IMR-90 (cell line): ENCODE results near the gene SNAPC1.

Experiments
- CEBPB ChIP-seq: IDR thresholded peaks from 2 replicates; pipeline ENCODE4 v1.6.1; 2012; ENCODE audit warnings: low read depth, low read length, improper control_type of control experiment
- CHD1 ChIP-seq: IDR thresholded peaks from 2 replicates; pipeline ENCODE4 v1.6.1; 2012; ENCODE audit warnings: low read depth, low read length, improper control_type of control experiment
- MAZ ChIP-seq: IDR thresholded peaks from 2 replicates; pipeline ENCODE4 v1.6.1; 2012; ENCODE audit warnings: low read depth, mild to moderate bottlenecking, low read length, improper control_type of control experiment, moderate library complexity, borderline replicate concordance
- POLR2A ChIP-seq: IDR thresholded peaks from 2 replicates; pipeline ENCODE4 v1.6.1; 2012; ENCODE audit warnings: mild to moderate bottlenecking, low read depth, low read length
- RFX5 ChIP-seq: IDR thresholded peaks from 2 replicates; pipeline ENCODE4 v1.8.0; 2012; ENCODE audit warnings: low read depth, mild to moderate bottlenecking, low read length, moderate library complexity
- TF ChIP-seq, protein P1 (sequence below): conservative IDR thresholded peaks from 2 replicates; pipeline ENCODE4 v1.5.1; 2012; ENCODE audit warnings: mild to moderate bottlenecking, low read depth, low read length, improper control_type of control experiment
- TF ChIP-seq, protein P2 (sequence below): fragments of 150-350 bp; IDR thresholded peaks from 2 replicates; pipeline ENCODE4 v1.6.1; 2017; ENCODE audit warnings: mild to moderate bottlenecking, antibody characterized with exemption, low read length, low read depth

DNA sequence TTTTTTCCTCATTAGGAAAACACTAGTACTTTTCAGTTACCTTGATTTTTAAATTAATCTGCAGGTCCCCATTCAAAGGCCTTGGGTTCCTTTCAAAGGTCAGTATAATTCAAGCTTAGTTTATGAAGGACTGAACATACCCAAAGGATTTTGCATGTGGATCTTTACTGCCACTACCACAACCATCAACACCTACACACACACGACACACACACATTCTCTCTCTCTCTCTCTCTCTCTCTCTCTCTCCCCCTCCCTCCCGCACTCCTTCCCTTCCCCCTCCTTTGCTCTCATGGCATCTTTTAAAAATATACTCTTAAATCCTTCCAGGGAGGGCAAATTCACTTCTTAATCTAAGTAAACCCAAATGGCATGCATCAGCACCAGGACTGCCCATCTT, 38.1 kb upstream of the SNAPC1 start:
- TF ChIP-seq, protein P1, sequence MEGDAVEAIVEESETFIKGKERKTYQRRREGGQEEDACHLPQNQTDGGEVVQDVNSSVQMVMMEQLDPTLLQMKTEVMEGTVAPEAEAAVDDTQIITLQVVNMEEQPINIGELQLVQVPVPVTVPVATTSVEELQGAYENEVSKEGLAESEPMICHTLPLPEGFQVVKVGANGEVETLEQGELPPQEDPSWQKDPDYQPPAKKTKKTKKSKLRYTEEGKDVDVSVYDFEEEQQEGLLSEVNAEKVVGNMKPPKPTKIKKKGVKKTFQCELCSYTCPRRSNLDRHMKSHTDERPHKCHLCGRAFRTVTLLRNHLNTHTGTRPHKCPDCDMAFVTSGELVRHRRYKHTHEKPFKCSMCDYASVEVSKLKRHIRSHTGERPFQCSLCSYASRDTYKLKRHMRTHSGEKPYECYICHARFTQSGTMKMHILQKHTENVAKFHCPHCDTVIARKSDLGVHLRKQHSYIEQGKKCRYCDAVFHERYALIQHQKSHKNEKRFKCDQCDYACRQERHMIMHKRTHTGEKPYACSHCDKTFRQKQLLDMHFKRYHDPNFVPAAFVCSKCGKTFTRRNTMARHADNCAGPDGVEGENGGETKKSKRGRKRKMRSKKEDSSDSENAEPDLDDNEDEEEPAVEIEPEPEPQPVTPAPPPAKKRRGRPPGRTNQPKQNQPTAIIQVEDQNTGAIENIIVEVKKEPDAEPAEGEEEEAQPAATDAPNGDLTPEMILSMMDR = no peak
- no peak for TF ChIP-seq POLR2A
- no peak for TF ChIP-seq RFX5
- TF ChIP-seq CHD1 = no peak
- TF ChIP-seq, protein P2, sequence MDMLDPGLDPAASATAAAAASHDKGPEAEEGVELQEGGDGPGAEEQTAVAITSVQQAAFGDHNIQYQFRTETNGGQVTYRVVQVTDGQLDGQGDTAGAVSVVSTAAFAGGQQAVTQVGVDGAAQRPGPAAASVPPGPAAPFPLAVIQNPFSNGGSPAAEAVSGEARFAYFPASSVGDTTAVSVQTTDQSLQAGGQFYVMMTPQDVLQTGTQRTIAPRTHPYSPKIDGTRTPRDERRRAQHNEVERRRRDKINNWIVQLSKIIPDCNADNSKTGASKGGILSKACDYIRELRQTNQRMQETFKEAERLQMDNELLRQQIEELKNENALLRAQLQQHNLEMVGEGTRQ = no peak
- no peak for TF ChIP-seq MAZ
- no peak for TF ChIP-seq CEBPB
